Smooth muscle cell of the pulmonary artery (primary cell): Measurements from ENCODE around the gene SOX11. TPM values are rescaled to one million over a fixed set of nuclear protein-coding genes. Genes with fewer than 3 reads are reported as not detected.

Experiments used
- total RNA-seq: library from RNA; depleted of rRNA; stranded (reverse); fragments of >200 nt; gene quantifications from 2 replicates; pipeline ENCODE4 v1.2.3, GENCODE V29; 2014

The SOX11 gene
- total RNA-seq, result 0.03 and 0.52 TPM in 2 replicates

DNA sequence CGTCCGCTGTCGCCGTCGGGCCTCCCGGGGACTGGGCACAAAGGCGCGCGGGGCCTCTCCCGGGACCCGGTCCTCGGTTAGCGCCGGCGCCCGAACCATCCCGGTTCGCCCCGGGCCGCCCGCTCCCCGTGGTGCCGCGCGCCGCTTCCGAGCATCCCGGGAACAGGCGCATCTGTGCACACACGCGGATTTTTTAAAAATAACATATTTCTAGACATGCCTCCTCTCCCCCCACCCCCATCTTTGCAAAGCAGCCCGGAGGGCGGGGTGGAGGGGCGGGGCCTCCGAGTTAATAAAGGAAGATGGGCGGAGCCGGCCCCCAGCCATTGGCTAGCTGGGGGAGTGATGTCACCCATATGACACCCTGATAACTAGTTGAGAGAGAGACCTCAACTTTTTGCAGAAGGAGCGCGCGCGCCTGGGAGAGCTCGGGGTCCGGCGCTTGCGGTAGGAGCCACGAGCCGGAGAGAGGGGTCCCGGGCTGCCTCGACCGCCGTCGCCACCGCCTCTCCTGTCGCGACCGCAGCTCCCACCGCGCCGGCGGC lies at the start of gene SOX11:
Gene SOX11, plus strand, starts transcription at position 400 of the 545 bp plus-strand sequence. CDS start 338 bp downstream, outside the sequence.

